ENCODE measurements around the gene SEPTIN2.

The SEPTIN2 gene

DNA sequence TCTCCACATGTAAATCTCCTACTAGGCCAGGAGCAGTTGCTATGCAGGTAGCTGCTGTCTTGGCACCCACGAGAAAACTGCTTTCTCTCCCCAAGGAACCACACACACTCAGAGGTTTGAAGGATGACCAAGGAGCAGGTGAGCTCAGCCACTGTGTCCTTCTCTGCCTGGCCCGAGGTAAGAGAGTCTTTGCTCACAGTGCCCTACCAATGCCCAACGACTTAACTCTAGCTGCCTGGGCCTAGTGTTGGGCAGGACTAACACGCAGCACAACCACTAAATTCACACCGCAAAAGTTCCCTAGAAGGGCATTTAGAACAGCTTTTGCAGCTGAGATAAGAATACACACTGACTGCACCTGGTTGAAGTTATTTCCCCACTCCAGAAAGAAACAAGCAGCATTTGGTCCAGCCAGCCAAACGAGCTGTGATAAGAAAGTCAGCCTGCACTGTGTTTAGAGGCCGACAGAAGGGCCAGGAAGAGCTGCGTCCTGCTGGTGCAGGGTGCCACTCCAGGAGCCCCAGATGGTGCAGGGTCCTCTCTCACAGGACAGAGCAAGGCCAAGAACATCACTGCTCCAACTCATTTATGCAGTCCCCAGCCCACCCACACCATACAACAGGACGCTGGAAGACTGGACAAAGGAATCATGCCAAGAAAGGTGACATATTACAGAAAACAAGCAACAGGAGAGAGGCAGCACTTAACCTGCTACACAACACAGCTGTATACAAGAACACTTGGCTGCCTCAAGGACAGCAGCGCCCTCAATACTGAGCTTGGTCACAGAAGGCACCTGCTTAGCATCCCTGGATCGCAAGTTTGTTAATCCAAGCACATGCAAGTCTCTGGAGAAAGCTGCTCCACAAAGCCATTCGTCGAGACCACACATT, 12.7 kb upstream of the SEPTIN2 start:
- Histone ChIP-seq H3K27me3 (ENCODE audit: control insufficient read depth, insufficient read depth, low read length) (no peaks in the 10 kb centered on the region), H3K27ac (ENCODE audit: low read depth, low read length) (no peak overlapping the region), H3K9ac (ENCODE audit: low read depth, low read length) (no peak overlapping the region), H3K4me3 (ENCODE audit: low read depth, low read length) (no peak overlapping the region), H3K9me3 (ENCODE audit: control insufficient read depth, insufficient read depth, low read length) (no peaks in the 10 kb centered on the region), H3K4me1 (ENCODE audit: control insufficient read depth, insufficient read depth, low read length) (peaks cover 12% of the 10 kb centered on the region), H3K36me3 (ENCODE audit: control insufficient read depth, insufficient read depth, low read length) (no peaks in the 10 kb centered on the region)

DNA sequence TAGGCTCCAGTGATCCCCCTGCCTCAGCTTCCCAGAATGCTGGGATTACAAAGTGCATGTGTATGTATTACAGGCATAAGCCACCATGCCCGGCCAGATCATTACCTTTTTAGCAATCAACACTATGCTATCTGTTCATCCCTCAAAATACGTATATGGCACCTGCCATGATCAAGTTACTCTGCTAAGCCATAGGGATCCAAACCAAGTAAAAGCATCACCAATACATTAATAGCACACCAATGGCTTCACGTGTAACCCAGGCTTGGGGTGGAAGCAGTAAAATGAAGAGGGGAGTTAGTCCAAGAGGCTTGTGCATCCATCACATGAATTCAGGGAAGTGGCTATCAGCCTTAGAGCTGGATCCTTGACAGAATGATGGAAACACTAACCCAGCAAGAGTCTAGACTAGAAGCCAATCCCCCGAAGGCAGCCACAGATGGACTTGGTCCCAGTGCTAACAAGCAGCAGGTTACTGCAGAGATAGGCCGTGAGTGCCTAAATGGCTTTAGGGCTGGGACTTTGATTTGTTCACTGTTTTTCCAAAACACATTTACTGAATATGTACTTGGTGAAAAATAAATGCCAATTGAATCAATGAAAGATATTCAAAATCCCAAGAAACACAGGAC, 11.6 kb upstream of the SEPTIN2 start:
- H3K4me3 ChIP-seq (ENCODE audit: low read depth, low read length): no peak overlapping the region
- H3K27ac ChIP-seq (ENCODE audit: low read depth, low read length): no peak overlapping the region
- no peak overlapping the region for H3K9ac ChIP-seq (ENCODE audit: low read depth, low read length)
- no peaks in the 10 kb centered on the region for H3K9me3 ChIP-seq (ENCODE audit: control insufficient read depth, insufficient read depth, low read length)
- H3K27me3 ChIP-seq (ENCODE audit: control insufficient read depth, insufficient read depth, low read length): no peaks in the 10 kb centered on the region
- peaks cover 21% of the 10 kb centered on the region for H3K4me1 ChIP-seq (ENCODE audit: control insufficient read depth, insufficient read depth, low read length)
- H3K36me3 ChIP-seq (ENCODE audit: control insufficient read depth, insufficient read depth, low read length): peaks cover 5% of the 10 kb centered on the region; the same call in 1 of the 2 replicates

DNA sequence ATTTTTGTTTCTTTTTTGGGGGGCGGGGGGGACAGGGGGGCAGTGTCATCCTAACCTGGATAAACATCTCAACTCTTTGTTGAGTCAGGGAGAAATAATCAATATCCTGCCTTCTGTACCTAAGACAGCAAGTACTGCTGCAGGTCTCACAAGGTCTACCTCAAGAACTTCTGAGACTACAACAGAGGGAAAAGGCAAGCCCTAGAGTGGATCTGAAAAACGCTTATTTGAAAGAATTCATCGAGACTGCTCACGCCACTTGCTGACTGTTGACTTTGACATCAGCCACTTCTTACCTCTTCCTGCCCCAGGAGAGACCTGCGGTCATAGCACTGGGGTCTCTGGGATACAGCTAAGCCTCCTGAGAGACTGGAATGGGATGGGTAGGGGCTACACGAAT, 8.7 kb upstream of the SEPTIN2 start:
- Histone ChIP-seq H3K9ac (ENCODE audit: low read depth, low read length) (no peak overlapping the region), H3K4me3 (ENCODE audit: low read depth, low read length) (no peak overlapping the region), H3K4me1 (ENCODE audit: control insufficient read depth, insufficient read depth, low read length) (peaks cover 36% of the 10 kb centered on the region), H3K27me3 (ENCODE audit: control insufficient read depth, insufficient read depth, low read length) (no peaks in the 10 kb centered on the region), H3K27ac (ENCODE audit: low read depth, low read length) (no peak overlapping the region), H3K36me3 (ENCODE audit: control insufficient read depth, insufficient read depth, low read length) (peaks cover 5% of the 10 kb centered on the region; the same call in 1 of the 2 replicates), H3K9me3 (ENCODE audit: control insufficient read depth, insufficient read depth, low read length) (no peaks in the 10 kb centered on the region)

DNA sequence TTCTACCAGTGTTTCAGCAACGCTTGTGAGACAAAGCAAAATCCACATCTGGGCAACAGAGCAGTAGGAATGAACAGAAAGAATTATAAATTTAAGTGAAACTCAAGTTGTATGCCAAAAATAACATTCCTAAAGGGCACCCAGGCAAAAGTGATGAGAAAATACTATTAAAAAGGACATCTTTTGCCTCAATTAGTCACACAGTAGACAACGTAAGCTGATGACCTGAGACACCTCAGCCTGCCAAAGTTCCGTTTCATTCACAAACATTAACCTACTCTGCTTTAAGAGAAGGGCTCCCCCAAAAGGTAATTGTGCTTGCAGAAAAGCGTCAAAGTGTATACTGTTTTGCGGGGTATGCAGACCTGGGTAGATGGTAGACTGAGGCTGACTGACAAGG, 7.5 kb upstream of the SEPTIN2 start:
- Histone ChIP-seq H3K36me3 (ENCODE audit: control insufficient read depth, insufficient read depth, low read length) (peaks cover 5% of the 10 kb centered on the region; the same call in 1 of the 2 replicates), H3K27me3 (ENCODE audit: control insufficient read depth, insufficient read depth, low read length) (no peaks in the 10 kb centered on the region), H3K9ac (ENCODE audit: low read depth, low read length) (no peak overlapping the region), H3K4me1 (ENCODE audit: control insufficient read depth, insufficient read depth, low read length) (peaks cover 37% of the 10 kb centered on the region), H3K4me3 (ENCODE audit: low read depth, low read length) (no peak overlapping the region), H3K27ac (ENCODE audit: low read depth, low read length) (no peak overlapping the region), H3K9me3 (ENCODE audit: control insufficient read depth, insufficient read depth, low read length) (no peaks in the 10 kb centered on the region)

DNA sequence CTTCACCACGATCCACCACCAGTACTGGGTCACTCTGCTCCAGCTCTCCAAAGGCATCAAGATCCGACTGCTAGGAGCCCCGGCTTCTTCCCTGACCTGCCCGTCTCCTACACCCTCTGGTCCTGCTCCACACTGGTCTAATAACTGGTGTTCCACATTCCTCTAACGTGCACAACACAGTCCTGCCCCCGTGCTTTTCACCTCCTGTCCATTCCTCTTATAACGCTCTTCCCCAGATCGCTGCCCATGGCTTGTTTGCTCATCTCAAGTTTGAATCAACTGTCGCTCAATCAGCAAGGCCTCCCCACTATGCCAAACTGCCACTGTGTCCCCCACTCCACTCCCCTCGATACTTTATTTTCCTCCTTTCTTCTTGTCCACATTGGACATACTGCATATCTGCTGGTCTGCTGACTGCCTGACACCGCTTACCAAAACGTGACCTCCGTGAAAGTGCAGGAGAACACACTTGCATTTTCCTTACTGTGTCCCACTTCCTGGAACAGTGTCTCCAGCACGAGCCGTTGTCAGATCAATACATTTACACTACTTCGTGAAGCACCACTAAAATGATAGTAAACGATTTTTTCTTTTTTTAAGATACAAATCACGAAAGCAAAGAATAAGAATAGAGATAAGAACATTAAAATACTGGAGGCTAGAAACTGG, 6.8 kb upstream of the SEPTIN2 start:
- H3K9ac ChIP-seq (ENCODE audit: low read depth, low read length): no peak overlapping the region
- peaks cover 42% of the 10 kb centered on the region for H3K4me1 ChIP-seq (ENCODE audit: control insufficient read depth, insufficient read depth, low read length)
- H3K4me3 ChIP-seq (ENCODE audit: low read depth, low read length): no peak overlapping the region
- H3K27me3 ChIP-seq (ENCODE audit: control insufficient read depth, insufficient read depth, low read length): no peaks in the 10 kb centered on the region
- no peak overlapping the region for H3K27ac ChIP-seq (ENCODE audit: low read depth, low read length)
- H3K36me3 ChIP-seq (ENCODE audit: control insufficient read depth, insufficient read depth, low read length): peaks cover 5% of the 10 kb centered on the region; the same call in 1 of the 2 replicates
- H3K9me3 ChIP-seq (ENCODE audit: control insufficient read depth, insufficient read depth, low read length): no peaks in the 10 kb centered on the region

DNA sequence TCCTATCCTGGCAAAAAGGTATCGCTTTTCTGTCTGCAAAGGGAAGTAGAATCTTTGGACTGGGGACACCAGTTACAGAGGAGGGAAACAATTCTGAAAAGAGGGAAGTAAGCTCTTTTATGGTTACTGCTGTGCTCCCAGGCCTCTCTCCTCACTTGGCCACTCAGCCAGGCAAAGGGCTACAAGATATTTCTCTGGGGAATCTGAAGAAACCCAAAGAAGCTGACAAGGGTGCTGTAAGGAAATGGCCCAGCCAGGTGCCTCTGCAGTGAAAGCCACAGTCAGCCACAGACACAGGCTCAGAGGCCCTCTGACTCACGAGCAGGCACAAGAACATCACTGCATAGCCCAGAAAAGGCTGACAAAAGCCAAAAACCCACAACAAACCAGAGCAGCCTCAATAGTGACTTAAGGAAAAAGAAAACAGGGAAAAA, 6.0 kb upstream of the SEPTIN2 start:
- H3K9me3 ChIP-seq (ENCODE audit: control insufficient read depth, insufficient read depth, low read length): no peaks in the 10 kb centered on the region
- peaks cover 5% of the 10 kb centered on the region; the same call in 1 of the 2 replicates for H3K36me3 ChIP-seq (ENCODE audit: control insufficient read depth, insufficient read depth, low read length)
- H3K9ac ChIP-seq (ENCODE audit: low read depth, low read length): no peak overlapping the region
- H3K4me1 ChIP-seq (ENCODE audit: control insufficient read depth, insufficient read depth, low read length): peaks cover 44% of the 10 kb centered on the region
- H3K4me3 ChIP-seq (ENCODE audit: low read depth, low read length): no peak overlapping the region
- no peak overlapping the region for H3K27ac ChIP-seq (ENCODE audit: low read depth, low read length)
- no peaks in the 10 kb centered on the region for H3K27me3 ChIP-seq (ENCODE audit: control insufficient read depth, insufficient read depth, low read length)

DNA sequence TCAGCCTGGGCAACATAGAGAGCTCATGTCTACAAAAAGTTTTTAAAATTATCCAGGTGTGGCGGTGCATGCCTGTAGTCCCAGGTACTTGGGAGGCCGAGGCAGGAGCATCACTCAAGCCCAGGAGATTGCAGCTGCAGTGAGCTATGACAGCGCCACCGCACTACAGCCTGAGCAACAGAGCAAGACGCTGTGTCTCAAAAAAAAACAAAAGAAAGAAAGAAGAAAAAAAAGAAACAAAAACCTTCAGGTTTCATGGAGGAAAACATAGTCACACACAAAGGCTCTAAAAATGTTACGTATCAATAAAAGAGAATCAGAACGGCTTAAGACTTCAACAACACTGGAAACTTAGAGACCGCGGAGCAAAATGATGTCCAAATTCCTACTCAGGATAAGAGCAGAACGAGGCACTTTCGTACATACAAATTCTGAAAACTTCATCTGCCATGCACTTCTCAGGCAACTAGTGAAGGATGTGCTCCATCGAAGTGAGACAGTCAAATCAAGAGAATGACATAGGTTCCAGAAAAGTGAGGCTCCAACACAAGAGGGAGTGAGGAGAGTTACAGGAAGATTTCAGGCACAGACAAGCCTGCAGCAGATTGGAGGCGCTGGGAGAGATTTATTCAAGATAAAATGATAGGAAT, 4.7 kb upstream of the SEPTIN2 start:
- peaks cover 5% of the 10 kb centered on the region; the same call in 1 of the 2 replicates for H3K36me3 ChIP-seq (ENCODE audit: control insufficient read depth, insufficient read depth, low read length)
- H3K27ac ChIP-seq (ENCODE audit: low read depth, low read length): no peak overlapping the region
- no peak overlapping the region for H3K4me3 ChIP-seq (ENCODE audit: low read depth, low read length)
- peaks cover 44% of the 10 kb centered on the region for H3K4me1 ChIP-seq (ENCODE audit: control insufficient read depth, insufficient read depth, low read length)
- H3K9ac ChIP-seq (ENCODE audit: low read depth, low read length): no peak overlapping the region
- no peaks in the 10 kb centered on the region for H3K27me3 ChIP-seq (ENCODE audit: control insufficient read depth, insufficient read depth, low read length)
- H3K9me3 ChIP-seq (ENCODE audit: control insufficient read depth, insufficient read depth, low read length): no peaks in the 10 kb centered on the region

DNA sequence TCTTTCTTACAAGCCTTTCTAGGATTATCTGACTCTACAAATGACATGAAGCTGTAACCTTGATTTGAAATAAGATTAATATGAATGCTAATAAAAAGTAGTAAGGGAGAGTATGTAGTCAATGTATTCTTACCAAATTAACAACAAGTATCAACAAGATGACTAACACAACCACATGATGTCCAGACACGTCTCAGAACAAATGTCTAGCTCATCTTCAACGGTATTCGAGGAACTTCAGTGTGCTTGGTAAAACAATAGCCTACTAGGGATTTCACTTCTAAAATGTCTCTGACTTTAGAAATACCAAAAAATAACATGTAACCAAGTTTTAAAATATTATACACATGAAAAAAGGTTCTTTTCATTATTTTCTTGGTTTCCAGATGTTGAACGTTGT, 3.6 kb upstream of the SEPTIN2 start:
- H3K4me3 ChIP-seq (ENCODE audit: low read depth, low read length): no peak overlapping the region
- H3K9me3 ChIP-seq (ENCODE audit: control insufficient read depth, insufficient read depth, low read length): no peaks in the 10 kb centered on the region
- H3K9ac ChIP-seq (ENCODE audit: low read depth, low read length): no peak overlapping the region
- H3K27me3 ChIP-seq (ENCODE audit: control insufficient read depth, insufficient read depth, low read length): no peaks in the 10 kb centered on the region
- H3K4me1 ChIP-seq (ENCODE audit: control insufficient read depth, insufficient read depth, low read length): peaks cover 46% of the 10 kb centered on the region
- peaks cover 5% of the 10 kb centered on the region; the same call in 1 of the 2 replicates for H3K36me3 ChIP-seq (ENCODE audit: control insufficient read depth, insufficient read depth, low read length)
- peak overlapping the region; percentile 9 for H3K27ac ChIP-seq (ENCODE audit: low read depth, low read length)

DNA sequence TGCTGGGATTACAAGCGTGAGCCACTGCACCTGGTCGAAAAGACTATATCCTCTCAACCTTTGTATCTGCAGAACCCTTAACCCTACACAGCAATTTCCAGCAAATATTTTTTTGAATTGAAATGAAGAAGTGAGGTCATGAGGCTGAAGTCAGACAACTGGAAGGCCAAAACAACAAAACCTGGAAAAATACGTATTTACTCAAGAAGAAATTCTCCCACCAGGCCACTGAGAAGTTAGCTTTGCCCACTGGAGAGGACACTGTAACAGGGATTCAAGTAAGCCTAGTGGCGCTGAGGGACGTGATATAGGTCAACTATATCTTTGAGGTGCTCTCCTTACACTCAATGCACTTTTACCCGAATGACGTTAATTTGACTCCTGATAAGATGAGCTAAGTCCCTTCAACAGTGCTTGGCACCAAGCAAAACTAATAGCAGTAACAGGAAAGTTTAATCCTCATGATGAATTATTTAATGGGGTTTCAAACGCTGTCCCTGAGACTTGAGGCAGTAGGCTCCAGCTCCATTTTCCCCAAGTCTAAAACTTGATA, 2.1 kb upstream of the SEPTIN2 start:
- Histone ChIP-seq H3K27ac (ENCODE audit: low read depth, low read length) (no peak overlapping the region), H3K4me3 (ENCODE audit: low read depth, low read length) (peak overlapping the region; percentile 92), H3K4me1 (ENCODE audit: control insufficient read depth, insufficient read depth, low read length) (peaks cover 46% of the 10 kb centered on the region), H3K36me3 (ENCODE audit: control insufficient read depth, insufficient read depth, low read length) (peaks cover 11% of the 10 kb centered on the region), H3K27me3 (ENCODE audit: control insufficient read depth, insufficient read depth, low read length) (no peaks in the 10 kb centered on the region), H3K9ac (ENCODE audit: low read depth, low read length) (no peak overlapping the region), H3K9me3 (ENCODE audit: control insufficient read depth, insufficient read depth, low read length) (no peaks in the 10 kb centered on the region)
